ENCODE measurements around the gene CD3D.

The CD3D gene

GRCh38 chr11:118295815-118296454, 46.6 kb downstream of the CD3D start:
- no peak for DNase-seq

- no peak for DNase-seq
Observed at GRCh38 chr11:118295199-118295598, 47.3 kb downstream of the CD3D start.

GRCh38 chr11:118294053-118294452, 48.5 kb downstream of the CD3D start:
- DNase-seq: no peak

- DNase-seq: no peak
Observed at GRCh38 chr11:118291477-118292135, 50.9 kb downstream of the CD3D start.

- no peak for DNase-seq
Observed at GRCh38 chr11:118290923-118291322, 51.6 kb downstream of the CD3D start.

GRCh38 chr11:118289401-118289800, 53.1 kb downstream of the CD3D start:
- no peak for DNase-seq

Data from GOT3 (cell line).